ENCODE results near the gene PKD1L1. TPM values are rescaled to one million over a fixed set of nuclear protein-coding genes. Genes with fewer than 3 reads are reported as not detected.

PKD1L1 gene
- total RNA-seq, 4 donors from 2014 or later: 0.44 to 1.1 (median 0.75) TPM

GRCh38 chr7:47739891-47740290 is 208.4 kb downstream of the PKD1L1 start:
- no peak for TF ChIP-seq CTCF (IDR thresholded peaks at IDR 0.05; ENCODE audit: low read depth)

GRCh38 chr7:47739301-47739875 is 208.9 kb downstream of the PKD1L1 start:
- no peak for TF ChIP-seq CTCF (IDR thresholded peaks at IDR 0.05; ENCODE audit: low read depth)

- no peak for TF ChIP-seq CTCF (IDR thresholded peaks at IDR 0.05; ENCODE audit: low read depth)
Observed at GRCh38 chr7:47738563-47739166, 209.6 kb downstream of the PKD1L1 start.

- TF ChIP-seq CTCF (IDR thresholded peaks at IDR 0.05; ENCODE audit: low read depth): no peak
Observed at GRCh38 chr7:47737601-47738000, 210.7 kb downstream of the PKD1L1 start.

DNA sequence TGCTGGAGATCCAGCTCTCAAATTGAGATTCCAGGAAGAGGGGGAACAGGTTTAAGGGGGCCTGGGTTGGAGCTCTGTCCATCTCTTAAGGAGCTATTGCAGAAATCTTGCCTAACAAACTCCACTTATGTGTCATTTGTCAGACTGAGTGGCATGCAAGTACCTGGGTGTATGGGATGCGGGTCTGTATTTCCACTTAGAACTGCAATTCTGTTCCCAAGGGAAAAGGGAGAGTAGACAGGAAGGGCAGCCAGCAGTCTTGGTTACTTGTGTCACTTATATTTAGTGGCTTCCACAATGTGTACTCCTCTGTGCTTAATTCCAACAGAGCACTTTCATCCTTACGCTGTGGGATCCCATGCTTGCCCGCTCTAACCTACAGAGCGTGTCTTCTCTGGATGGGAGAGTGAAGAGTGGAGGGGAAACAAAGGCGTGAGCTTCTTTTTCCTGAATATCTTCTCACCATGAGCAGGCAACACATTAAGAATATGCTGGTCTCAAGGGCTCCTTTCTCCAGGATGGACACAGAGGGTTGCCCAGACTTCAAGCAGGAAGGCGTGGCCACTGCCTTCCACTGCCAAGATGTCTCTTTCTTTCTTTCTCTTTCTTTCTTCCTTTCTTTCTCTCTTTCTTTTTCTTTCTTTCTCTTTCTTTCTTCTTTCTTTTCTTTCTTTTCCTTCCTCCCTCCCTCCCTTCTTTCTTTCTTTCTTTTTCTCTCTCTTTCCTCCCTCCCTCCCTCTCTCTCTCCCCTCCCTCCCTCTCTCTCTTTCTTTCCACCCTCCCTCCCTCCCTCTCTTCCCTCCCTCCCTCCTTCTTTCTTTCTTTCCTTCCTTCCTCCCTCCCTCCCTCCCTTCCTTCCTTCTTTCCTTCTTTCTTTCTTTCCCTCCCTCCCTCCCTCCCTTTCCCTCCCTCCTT is 212.6 kb downstream of the PKD1L1 start:
- TF ChIP-seq CTCF (IDR thresholded peaks at IDR 0.05; ENCODE audit: low read depth): no peak

- TF ChIP-seq CTCF (IDR thresholded peaks at IDR 0.05; ENCODE audit: low read depth): no peak
Observed at GRCh38 chr7:47734949-47735291, 213.3 kb downstream of the PKD1L1 start.

DNA sequence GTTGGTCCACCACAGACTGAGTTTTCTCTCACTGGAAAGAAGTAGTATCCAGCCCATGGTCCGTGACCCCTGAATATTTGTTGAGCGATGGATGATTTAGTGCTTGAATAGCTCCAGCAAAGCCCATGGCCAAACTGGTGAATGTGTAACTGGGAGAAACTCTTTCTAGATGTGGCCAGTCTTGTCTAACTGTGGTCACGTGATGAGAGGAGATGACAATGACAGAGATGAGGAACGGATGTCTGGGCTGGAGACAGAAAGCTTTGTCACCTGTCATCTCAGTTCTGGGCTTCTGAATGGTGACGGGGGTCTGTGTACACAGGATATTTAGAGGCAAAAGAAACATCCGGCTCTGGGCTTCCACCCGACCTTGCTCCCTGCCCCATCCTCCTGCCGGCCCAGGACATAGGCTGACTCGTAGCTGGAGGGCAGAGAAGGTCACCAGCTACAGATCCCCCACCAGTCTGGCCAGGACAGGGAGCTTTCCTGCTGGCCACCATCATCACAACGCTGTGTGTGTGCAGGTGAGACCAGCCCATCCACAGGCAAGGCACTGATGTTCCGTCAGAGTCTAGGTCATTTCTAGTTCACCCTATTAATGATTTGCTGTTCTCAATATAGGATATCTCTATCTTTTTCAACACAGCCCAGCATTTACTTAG is 213.8 kb downstream of the PKD1L1 start:
- no peak for TF ChIP-seq CTCF (IDR thresholded peaks at IDR 0.05; ENCODE audit: low read depth)

All from subcutaneous adipose tissue (tissue), 4 donors.